Measurements from ENCODE around the gene SKP1. TPM values are rescaled to one million over a fixed set of nuclear protein-coding genes. Genes with fewer than 3 reads are reported as not detected.

SKP1 gene
- total RNA-seq, 4 donors from 2014 or later = 32.6 to 224 (median 170) TPM

GRCh38 chr5:134106991-134107701 lies 69.6 kb downstream of the SKP1 start:
- TF ChIP-seq EP300 (IDR thresholded peaks at IDR 0.05; ENCODE audit: low read depth) = no peak
- no peak for TF ChIP-seq CTCF (IDR thresholded peaks at IDR 0.05)
- no peak for TF ChIP-seq POLR2A (IDR thresholded peaks at IDR 0.05)
- TF ChIP-seq POLR2AphosphoS5 (IDR thresholded peaks at IDR 0.05) = no peak
- H3K27me3 ChIP-seq = peaks cover 13% of the 10 kb centered on the region
- H3K36me3 ChIP-seq = no peaks in the 10 kb centered on the region
- H3K4me3 ChIP-seq = no peak overlapping the region
- no peak overlapping the region for H3K27ac ChIP-seq
- peaks cover 0 to under 1% (median 0%) of the 10 kb centered on the region in 4 donors for H3K4me1 ChIP-seq
- DNase-seq = no peak
- no peaks in the 10 kb centered on the region for H3K9me3 ChIP-seq
- intact Hi-C loops (cut with DNase I; ENCODE audit: low total_unique reads) (no loop called here), in situ Hi-C loops (cut with MboI; ENCODE audit: low pct_ligation_motif_present in 1 of 4, low pct_unique_long_range_greater_than_20kb in 1 of 4, low sequenced_read_pairs in 3 of 4) (no loop called here)
- 81% methylated on average over 9 of the region's 10 CpGs; no CpG with 5 or more reads in 1 of the 2 donors for WGBS, 2 donors (ENCODE audit: low coverage in 1 of 2)

GRCh38 chr5:134103998-134104654 lies 72.6 kb downstream of the SKP1 start:
- no peaks in the 10 kb centered on the region for H3K36me3 ChIP-seq
- intact Hi-C loops (cut with DNase I; ENCODE audit: low total_unique reads) = no loop called here
- peaks cover 0 to 25% (median 6%) of the 10 kb centered on the region in 4 donors for H3K4me1 ChIP-seq
- no peak overlapping the region for H3K4me3 ChIP-seq
- in situ Hi-C loops (cut with MboI; ENCODE audit: low pct_ligation_motif_present in 1 of 4, low pct_unique_long_range_greater_than_20kb in 1 of 4, low sequenced_read_pairs in 3 of 4) = no loop called here
- no peak overlapping the region for H3K27ac ChIP-seq
- H3K9me3 ChIP-seq = no peaks in the 10 kb centered on the region
- H3K27me3 ChIP-seq = no peaks in the 10 kb centered on the region
- DNase-seq = no peak
- TF ChIP-seq POLR2A (IDR thresholded peaks at IDR 0.05) = no peak
- no peak for TF ChIP-seq EP300 (IDR thresholded peaks at IDR 0.05; ENCODE audit: low read depth)
- TF ChIP-seq CTCF (IDR thresholded peaks at IDR 0.05) = no peak
- TF ChIP-seq POLR2AphosphoS5 (IDR thresholded peaks at IDR 0.05) = no peak
- 77% methylated on average over 11 of the region's 11 CpGs; no CpG with 5 or more reads in 1 of the 2 donors for WGBS, 2 donors (ENCODE audit: low coverage in 1 of 2)

- intact Hi-C loops (cut with DNase I; ENCODE audit: low total_unique reads) = no loop called here
- in situ Hi-C loops (cut with MboI; ENCODE audit: low pct_ligation_motif_present in 1 of 4, low pct_unique_long_range_greater_than_20kb in 1 of 4, low sequenced_read_pairs in 3 of 4) = no loop called here
- Histone ChIP-seq H3K27me3 (no peaks in the 10 kb centered on the region), H3K4me1 (peaks cover 0 to 26% (median 6%) of the 10 kb centered on the region in 4 donors), H3K36me3 (no peaks in the 10 kb centered on the region), H3K4me3 (no peak overlapping the region), H3K9me3 (no peaks in the 10 kb centered on the region), H3K27ac (no peak overlapping the region)
- no peak for DNase-seq
- WGBS, 2 donors (ENCODE audit: low coverage in 1 of 2) = 85% methylated on average over 9 of the region's 9 CpGs; no CpG with 5 or more reads in 1 of the 2 donors
- TF ChIP-seq POLR2A (IDR thresholded peaks at IDR 0.05) (no peak), EP300 (IDR thresholded peaks at IDR 0.05; ENCODE audit: low read depth) (no peak)
Measured at GRCh38 chr5:134103397-134103796, 73.4 kb downstream of the SKP1 start.

- Histone ChIP-seq H3K36me3 (no peaks in the 10 kb centered on the region), H3K9me3 (no peaks in the 10 kb centered on the region), H3K4me1 (peaks cover 0 to 26% (median 6%) of the 10 kb centered on the region in 4 donors), H3K27me3 (no peaks in the 10 kb centered on the region), H3K4me3 (no peak overlapping the region), H3K27ac (no peak overlapping the region)
- peak; percentile 64 for DNase-seq
- no peak for TF ChIP-seq POLR2AphosphoS5 (IDR thresholded peaks at IDR 0.05)
- TF ChIP-seq CTCF (IDR thresholded peaks at IDR 0.05) = peak; percentile 64 to 94 (median 87)
- no peak for TF ChIP-seq EP300 (IDR thresholded peaks at IDR 0.05; ENCODE audit: low read depth)
- intact Hi-C loops (cut with DNase I; ENCODE audit: low total_unique reads) = no loop called here
- in situ Hi-C loops (cut with MboI; ENCODE audit: low pct_ligation_motif_present in 1 of 4, low pct_unique_long_range_greater_than_20kb in 1 of 4, low sequenced_read_pairs in 3 of 4) = no loop called here
- 0 to 38% methylated on average over 4 to 20 of the region's 20 CpGs for WGBS, 2 donors (ENCODE audit: low coverage in 1 of 2)
Measured at GRCh38 chr5:134101686-134102439, 74.9 kb downstream of the SKP1 start.

Data from transverse colon (tissue), 4 donors.